ENCODE results near the gene FADS3.

FADS3 gene

GRCh38 chr11:61926235-61926634, 34.9 kb upstream of the FADS3 start:
- TF ChIP-seq CTCF (IDR thresholded peaks at IDR 0.05; ENCODE audit: borderline replicate concordance, control extremely low read depth, extremely low read depth, insufficient read depth, missing control alignments): no peak
- no peak for DNase-seq (ENCODE audit: low spot score)
- in situ Hi-C loops (cut with MboI; ENCODE audit: low sequenced_read_pairs, unreplicated experiment): no loop called here

- no peak for DNase-seq (ENCODE audit: low spot score)
- in situ Hi-C loops (cut with MboI; ENCODE audit: low sequenced_read_pairs, unreplicated experiment): no loop called here
- TF ChIP-seq CTCF (IDR thresholded peaks at IDR 0.05; ENCODE audit: borderline replicate concordance, control extremely low read depth, extremely low read depth, insufficient read depth, missing control alignments): no peak
Observed at GRCh38 chr11:61925736-61926135, 34.4 kb upstream of the FADS3 start.

GRCh38 chr11:61924064-61924455, 32.7 kb upstream of the FADS3 start:
- DNase-seq (ENCODE audit: low spot score): no peak
- in situ Hi-C loops (cut with MboI; ENCODE audit: low sequenced_read_pairs, unreplicated experiment): no loop called here

GRCh38 chr11:61923166-61924063, 32.1 kb upstream of the FADS3 start:
- DNase-seq (ENCODE audit: low spot score): no peak
- TF ChIP-seq CTCF (IDR thresholded peaks at IDR 0.05; ENCODE audit: borderline replicate concordance, control extremely low read depth, extremely low read depth, insufficient read depth, missing control alignments): no peak
- in situ Hi-C loops (cut with MboI; ENCODE audit: low sequenced_read_pairs, unreplicated experiment): no loop called here

More at GRCh38 chr11:61924064-61924455, 32.7 kb upstream of the FADS3 start:
- TF ChIP-seq CTCF (IDR thresholded peaks at IDR 0.05; ENCODE audit: borderline replicate concordance, control extremely low read depth, extremely low read depth, insufficient read depth, missing control alignments): no peak

GRCh38 chr11:61922539-61922938, 31.2 kb upstream of the FADS3 start:
- TF ChIP-seq CTCF (IDR thresholded peaks at IDR 0.05; ENCODE audit: borderline replicate concordance, control extremely low read depth, extremely low read depth, insufficient read depth, missing control alignments): no peak
- in situ Hi-C loops (cut with MboI; ENCODE audit: low sequenced_read_pairs, unreplicated experiment): no loop called here
- peak; percentile 15 for DNase-seq (ENCODE audit: low spot score)

GRCh38 chr11:61921446-61921845, 30.1 kb upstream of the FADS3 start:
- TF ChIP-seq CTCF (IDR thresholded peaks at IDR 0.05; ENCODE audit: borderline replicate concordance, control extremely low read depth, extremely low read depth, insufficient read depth, missing control alignments): no peak
- DNase-seq (ENCODE audit: low spot score): no peak
- in situ Hi-C loops (cut with MboI; ENCODE audit: low sequenced_read_pairs, unreplicated experiment): no loop called here

Measured in GM13976 (cell line).